Transverse colon (tissue), 4 donors: ENCODE data around the gene ZBTB16.

ENCODE experiments used
- CTCF ChIP-seq, 5 experiments: fragments of 200-600 bp in 3 of 5; fragments of 450-650 bp in 2 of 5; sonication (generic) in 3 of 5; IDR thresholded peaks; 1 replicate in 2 of 5; 2 replicates in 3 of 5; pipeline ENCODE4 v1.5.1; 2016 to 2017; ENCODE audit warnings: antibody characterized with exemption in 5 of 5, inconsistent platforms in 3 of 5, mild to moderate bottlenecking in 2 of 5, moderate library complexity in 1 of 5
- EP300 ChIP-seq: sonication (generic); formaldehyde crosslinking; IDR thresholded peaks from one replicate; pipeline ENCODE4 v1.6.1; 2017; ENCODE audit warnings: antibody characterized with exemption, low read depth
- POLR2A ChIP-seq: fragments of 450-650 bp; IDR thresholded peaks from one replicate; pipeline ENCODE4 v1.6.1; 2016; ENCODE audit warnings: antibody characterized with exemption, mild to moderate bottlenecking, moderate library complexity
- POLR2AphosphoS5 ChIP-seq, 3 donors: sonication (generic); formaldehyde crosslinking; IDR thresholded peaks; one replicate each; pipeline ENCODE4 v1.6.1; 2016; ENCODE audit warnings: antibody characterized with exemption in 3 of 3

- TF ChIP-seq CTCF (IDR thresholded peaks at IDR 0.05): no peak
- TF ChIP-seq POLR2A: no peak
- peak; percentile 40 to 94 (median 81) for TF ChIP-seq POLR2AphosphoS5 (IDR thresholded peaks at IDR 0.05)
- TF ChIP-seq EP300: peak; percentile 96
These were observed 94.9 kb downstream of the ZBTB16 start for GRCh38 chr11:114154271-114155047.
